ENCODE data around the gene TEP1. TPM values are rescaled to one million over a fixed set of nuclear protein-coding genes. Genes with fewer than 3 reads are reported as not detected.

TEP1 gene
- total and polyA plus RNA-seq, 2 donors (not counting 1 experiment from before 2014, with no cell fraction given) = 10.5 to 21.6 TPM

DNA sequence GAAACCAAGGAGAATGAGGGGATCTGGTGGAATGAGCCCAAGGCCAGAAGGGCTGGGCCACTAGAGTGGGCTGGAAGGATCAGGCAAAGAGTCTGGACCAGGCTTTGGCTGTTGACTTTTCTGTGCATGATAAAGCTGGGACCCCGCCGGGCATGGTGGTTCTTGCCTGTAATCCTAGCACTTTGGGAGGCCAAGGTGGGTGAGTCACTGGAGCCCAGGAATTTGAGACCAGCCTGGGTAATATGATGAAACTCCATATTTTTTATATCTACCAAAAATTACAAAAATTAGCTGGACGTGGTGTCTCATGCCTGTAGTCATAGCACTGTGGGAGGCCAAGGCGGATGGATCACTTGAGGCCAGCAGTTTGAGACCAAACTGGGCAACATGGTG is 23.1 kb upstream of the TEP1 start:
- Histone ChIP-seq H3K36me3 (ENCODE audit: control insufficient read depth, insufficient read depth, low read length) (no peaks in the 10 kb centered on the region), H3K4me3 (replicated peaks in 1 of 4; ENCODE audit: control extremely low read depth in 1 of 4, insufficient read depth in 1 of 4, low read depth in 3 of 4, low read length in 4 of 4) (no peak overlapping the region), H4K20me1 (ENCODE audit: control insufficient read depth, extremely low read depth, insufficient read depth, low read length) (no peaks in the 10 kb centered on the region), H3K9ac (ENCODE audit: insufficient read depth, low read length) (no peak overlapping the region), H3K4me1 (ENCODE audit: control insufficient read depth, extremely low read depth, insufficient read depth, low read length) (peaks cover 3% of the 10 kb centered on the region), H3K9me3 (ENCODE audit: control insufficient read depth, insufficient read depth, low read depth, low read length) (no peaks in the 10 kb centered on the region), H3K79me2 (ENCODE audit: control insufficient read depth, insufficient read depth, low read length) (no peaks in the 10 kb centered on the region), H3K4me2 (ENCODE audit: extremely low read depth, insufficient read depth, low read length) (no peak overlapping the region), H3K27ac (ENCODE audit: insufficient read depth, low read length) (no peak overlapping the region), H2AFZ (ENCODE audit: low read length) (no peak overlapping the region), H3K27me3 (ENCODE audit: control insufficient read depth, insufficient read depth, low read length) (no peaks in the 10 kb centered on the region)
- peak; percentile 55 to 58 for DNase-seq (ENCODE audit: low read depth in 2 of 2)
- no peak for TF ChIP-seq EZH2 (IDR thresholded peaks at IDR 0.05; ENCODE audit: low read length, missing control alignments)
- TF ChIP-seq, protein P1, sequence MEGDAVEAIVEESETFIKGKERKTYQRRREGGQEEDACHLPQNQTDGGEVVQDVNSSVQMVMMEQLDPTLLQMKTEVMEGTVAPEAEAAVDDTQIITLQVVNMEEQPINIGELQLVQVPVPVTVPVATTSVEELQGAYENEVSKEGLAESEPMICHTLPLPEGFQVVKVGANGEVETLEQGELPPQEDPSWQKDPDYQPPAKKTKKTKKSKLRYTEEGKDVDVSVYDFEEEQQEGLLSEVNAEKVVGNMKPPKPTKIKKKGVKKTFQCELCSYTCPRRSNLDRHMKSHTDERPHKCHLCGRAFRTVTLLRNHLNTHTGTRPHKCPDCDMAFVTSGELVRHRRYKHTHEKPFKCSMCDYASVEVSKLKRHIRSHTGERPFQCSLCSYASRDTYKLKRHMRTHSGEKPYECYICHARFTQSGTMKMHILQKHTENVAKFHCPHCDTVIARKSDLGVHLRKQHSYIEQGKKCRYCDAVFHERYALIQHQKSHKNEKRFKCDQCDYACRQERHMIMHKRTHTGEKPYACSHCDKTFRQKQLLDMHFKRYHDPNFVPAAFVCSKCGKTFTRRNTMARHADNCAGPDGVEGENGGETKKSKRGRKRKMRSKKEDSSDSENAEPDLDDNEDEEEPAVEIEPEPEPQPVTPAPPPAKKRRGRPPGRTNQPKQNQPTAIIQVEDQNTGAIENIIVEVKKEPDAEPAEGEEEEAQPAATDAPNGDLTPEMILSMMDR (conservative IDR thresholded peaks at IDR 0.05 in 1 of 2, IDR thresholded peaks at IDR 0.05 in 1 of 2; ENCODE audit: low read depth in 1 of 2, low read length in 2 of 2) = no peak

DNA sequence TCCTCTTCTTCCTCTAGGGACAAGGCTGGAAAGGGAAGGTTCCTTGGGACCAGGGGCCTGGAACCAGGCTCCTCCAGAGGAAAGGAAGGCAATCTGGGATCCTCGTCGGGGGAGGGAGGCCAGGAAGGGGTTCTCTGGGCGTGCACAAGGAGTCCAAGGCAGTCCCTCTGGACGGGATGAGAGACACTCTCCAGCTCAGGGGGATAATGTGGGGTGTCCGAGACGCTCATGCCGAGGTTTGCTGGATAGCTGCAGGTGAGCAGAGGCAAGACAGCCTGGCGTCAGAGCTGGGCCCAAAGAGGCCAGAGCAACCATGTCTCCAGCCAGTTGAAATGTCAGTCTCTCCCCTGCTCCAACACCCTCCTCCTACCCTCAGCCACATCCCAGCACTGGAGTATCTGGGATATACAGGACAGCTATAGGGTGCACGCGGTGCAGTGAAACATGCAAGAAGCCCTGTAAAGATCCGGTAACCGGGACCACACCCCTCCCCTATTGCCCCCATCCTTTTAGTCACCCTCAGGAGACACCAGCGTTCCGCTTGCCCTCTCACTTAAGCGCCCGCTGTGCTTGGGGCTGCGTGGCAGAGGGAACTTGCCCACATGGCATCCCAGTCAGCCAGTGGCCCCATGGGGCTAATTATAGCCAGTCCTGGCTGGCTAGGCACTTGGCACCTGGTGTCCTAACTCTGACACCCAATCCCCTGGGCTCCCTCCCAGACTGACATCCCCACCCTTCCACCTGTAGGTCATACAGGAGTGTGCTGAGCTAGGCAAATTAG is 22.5 kb upstream of the TEP1 start, which contains the start of gene KLHL33:
TSS of gene KLHL33 (minus strand) at position 585 of the 781 bp plus-strand sequence. CDS start at position 230, 355 bp downstream.
- H3K9ac ChIP-seq (ENCODE audit: insufficient read depth, low read length) = no peak within 1 kb of the TSS
- H3K4me1 ChIP-seq (ENCODE audit: control insufficient read depth, extremely low read depth, insufficient read depth, low read length) = peaks cover 3% of the 10 kb centered on the region
- DNase-seq (ENCODE audit: low read depth in 2 of 2) = no peak
- H3K36me3 ChIP-seq (ENCODE audit: control insufficient read depth, insufficient read depth, low read length) = no peaks in the 10 kb centered on the region
- H3K4me2 ChIP-seq (ENCODE audit: extremely low read depth, insufficient read depth, low read length) = peak within 1 kb of the TSS; percentile 42
- H3K27me3 ChIP-seq (ENCODE audit: control insufficient read depth, insufficient read depth, low read length) = no peaks in the 10 kb centered on the region
- H3K9me3 ChIP-seq (ENCODE audit: control insufficient read depth, insufficient read depth, low read depth, low read length) = no peaks in the 10 kb centered on the region
- H3K4me3 ChIP-seq (replicated peaks in 1 of 4; ENCODE audit: control extremely low read depth in 1 of 4, insufficient read depth in 1 of 4, low read depth in 3 of 4, low read length in 4 of 4) = peak within 1 kb of the TSS in 2 of 4 experiments; percentile 8 to 22
- no peaks in the 10 kb centered on the region for H4K20me1 ChIP-seq (ENCODE audit: control insufficient read depth, extremely low read depth, insufficient read depth, low read length)
- H3K79me2 ChIP-seq (ENCODE audit: control insufficient read depth, insufficient read depth, low read length) = no peaks in the 10 kb centered on the region
- peak within 1 kb of the TSS; percentile 75 for H2AFZ ChIP-seq (ENCODE audit: low read length)
- no peak within 1 kb of the TSS for H3K27ac ChIP-seq (ENCODE audit: insufficient read depth, low read length)
- TF ChIP-seq, protein P1 (conservative IDR thresholded peaks at IDR 0.05 in 1 of 2, IDR thresholded peaks at IDR 0.05 in 1 of 2; ENCODE audit: low read depth in 1 of 2, low read length in 2 of 2) = no peak
- no peak for TF ChIP-seq EZH2 (IDR thresholded peaks at IDR 0.05; ENCODE audit: low read length, missing control alignments)

DNA sequence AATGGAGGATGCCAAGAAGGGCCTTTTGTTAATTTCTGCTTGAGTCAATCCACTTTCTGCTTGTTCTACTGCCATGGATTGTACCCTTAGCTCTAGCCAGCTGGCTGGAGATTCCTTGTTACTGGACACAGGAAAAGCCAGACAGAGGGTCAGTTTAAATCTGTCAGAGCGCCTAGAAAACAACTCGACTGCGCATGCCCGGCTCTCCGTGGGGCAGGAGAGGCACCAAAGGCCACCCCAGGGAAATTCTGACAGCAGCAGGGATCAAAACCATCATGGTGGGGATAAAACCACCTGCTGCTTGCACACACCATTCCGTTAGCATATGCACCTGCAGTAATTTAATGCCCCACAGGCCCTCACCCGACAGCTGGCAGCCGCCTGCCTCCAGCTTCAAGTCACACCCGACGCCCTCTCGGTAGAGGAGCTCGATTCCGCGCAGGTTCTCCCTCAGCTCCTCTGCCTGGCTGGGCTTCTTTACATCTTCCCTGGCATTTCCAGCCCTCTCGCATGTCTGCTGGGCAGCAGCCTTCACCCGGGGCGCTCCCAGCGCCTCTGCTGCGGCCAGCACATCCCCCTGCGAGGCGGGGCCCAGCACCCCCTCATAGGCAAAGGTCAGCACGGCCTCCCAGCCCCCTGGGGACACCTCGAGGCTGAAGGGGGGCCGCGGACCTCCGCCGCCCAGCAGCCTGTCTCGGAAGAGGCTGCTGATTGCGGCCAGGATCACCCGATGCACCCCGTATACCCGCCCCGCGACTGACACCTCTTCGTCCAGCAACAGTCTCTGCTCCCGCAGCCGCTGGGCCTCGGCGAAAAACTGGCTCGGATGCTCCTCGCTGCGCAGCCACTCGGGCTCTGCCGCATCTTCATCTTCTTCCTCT is 21.6 kb upstream of the TEP1 start:
- H3K4me2 ChIP-seq (ENCODE audit: extremely low read depth, insufficient read depth, low read length) = peak overlapping the region; percentile 42
- H3K27ac ChIP-seq (ENCODE audit: insufficient read depth, low read length) = no peak overlapping the region
- no peaks in the 10 kb centered on the region for H4K20me1 ChIP-seq (ENCODE audit: control insufficient read depth, extremely low read depth, insufficient read depth, low read length)
- peak overlapping the region; percentile 75 for H2AFZ ChIP-seq (ENCODE audit: low read length)
- H3K27me3 ChIP-seq (ENCODE audit: control insufficient read depth, insufficient read depth, low read length) = no peaks in the 10 kb centered on the region
- no peaks in the 10 kb centered on the region for H3K36me3 ChIP-seq (ENCODE audit: control insufficient read depth, insufficient read depth, low read length)
- no peaks in the 10 kb centered on the region for H3K9me3 ChIP-seq (ENCODE audit: control insufficient read depth, insufficient read depth, low read depth, low read length)
- H3K9ac ChIP-seq (ENCODE audit: insufficient read depth, low read length) = no peak overlapping the region
- DNase-seq (ENCODE audit: low read depth in 2 of 2) = peak in 1 of 2 donors; percentile 6
- peak overlapping the region in 2 of 4 experiments; percentile 8 to 22 for H3K4me3 ChIP-seq (replicated peaks in 1 of 4; ENCODE audit: control extremely low read depth in 1 of 4, insufficient read depth in 1 of 4, low read depth in 3 of 4, low read length in 4 of 4)
- TF ChIP-seq, protein P1 (conservative IDR thresholded peaks at IDR 0.05 in 1 of 2, IDR thresholded peaks at IDR 0.05 in 1 of 2; ENCODE audit: low read depth in 1 of 2, low read length in 2 of 2) = no peak
- TF ChIP-seq EZH2 (IDR thresholded peaks at IDR 0.05; ENCODE audit: low read length, missing control alignments) = no peak
- H3K4me1 ChIP-seq (ENCODE audit: control insufficient read depth, extremely low read depth, insufficient read depth, low read length) = peaks cover 3% of the 10 kb centered on the region
- no peaks in the 10 kb centered on the region for H3K79me2 ChIP-seq (ENCODE audit: control insufficient read depth, insufficient read depth, low read length)
